ENCODE data around the gene BARHL1.

The BARHL1 gene

GRCh38 chr9:132571806-132572600 lies 10.4 kb upstream of the BARHL1 start:
- Mint-ChIP-seq H3K36me3 (ENCODE audit: low read depth) (no peaks in the 10 kb centered on the region), H3K4me3 (no peak overlapping the region), H3K27ac (no peak overlapping the region), H3K9me3 (no peaks in the 10 kb centered on the region), H3K4me1 (peaks cover 44% of the 10 kb centered on the region), H3K27me3 (ENCODE audit: low read depth, poor library complexity) (peaks cover 60% of the 10 kb centered on the region)
- DNase-seq = no peak
- TF ChIP-seq CTCF (IDR thresholded peaks at IDR 0.05) = no peak

GRCh38 chr9:132572921-132573320 lies 9.5 kb upstream of the BARHL1 start:
- no peak for TF ChIP-seq CTCF (IDR thresholded peaks at IDR 0.05)
- no peak for DNase-seq
- Mint-ChIP-seq H3K27ac (no peak overlapping the region), H3K9me3 (no peaks in the 10 kb centered on the region), H3K4me1 (peaks cover 43% of the 10 kb centered on the region), H3K27me3 (ENCODE audit: low read depth, poor library complexity) (peaks cover 66% of the 10 kb centered on the region), H3K36me3 (ENCODE audit: low read depth) (no peaks in the 10 kb centered on the region), H3K4me3 (no peak overlapping the region)

GRCh38 chr9:132575005-132575609 lies 7.3 kb upstream of the BARHL1 start:
- peaks cover 82% of the 10 kb centered on the region for H3K27me3 Mint-ChIP-seq (ENCODE audit: low read depth, poor library complexity)
- H3K4me3 Mint-ChIP-seq = no peak overlapping the region
- no peaks in the 10 kb centered on the region for H3K36me3 Mint-ChIP-seq (ENCODE audit: low read depth)
- peak; percentile 92 for DNase-seq
- peak; percentile 95 for TF ChIP-seq CTCF (IDR thresholded peaks at IDR 0.05)
- H3K27ac Mint-ChIP-seq = no peak overlapping the region
- no peaks in the 10 kb centered on the region for H3K9me3 Mint-ChIP-seq
- peaks cover 38% of the 10 kb centered on the region for H3K4me1 Mint-ChIP-seq

GRCh38 chr9:132575811-132576210 lies 6.6 kb upstream of the BARHL1 start:
- H3K27me3 Mint-ChIP-seq (ENCODE audit: low read depth, poor library complexity) = peaks cover 90% of the 10 kb centered on the region
- no peak for DNase-seq
- H3K9me3 Mint-ChIP-seq = no peaks in the 10 kb centered on the region
- no peak overlapping the region for H3K27ac Mint-ChIP-seq
- peaks cover 31% of the 10 kb centered on the region for H3K4me1 Mint-ChIP-seq
- H3K36me3 Mint-ChIP-seq (ENCODE audit: low read depth) = no peaks in the 10 kb centered on the region
- no peak for TF ChIP-seq CTCF (IDR thresholded peaks at IDR 0.05)
- H3K4me3 Mint-ChIP-seq = no peak overlapping the region

- no peaks in the 10 kb centered on the region for H3K36me3 Mint-ChIP-seq (ENCODE audit: low read depth)
- TF ChIP-seq CTCF (IDR thresholded peaks at IDR 0.05) = no peak
- H3K4me3 Mint-ChIP-seq = no peak overlapping the region
- no peaks in the 10 kb centered on the region for H3K9me3 Mint-ChIP-seq
- H3K4me1 Mint-ChIP-seq = peaks cover 27% of the 10 kb centered on the region
- no peak overlapping the region for H3K27ac Mint-ChIP-seq
- H3K27me3 Mint-ChIP-seq (ENCODE audit: low read depth, poor library complexity) = peaks cover 95% of the 10 kb centered on the region
- DNase-seq = no peak
These were observed 5.3 kb upstream of the BARHL1 start for GRCh38 chr9:132577119-132577518.

All from nephron progenitor cell (in vitro differentiated cells).